HCT116 (cell line): Measurements from ENCODE around the gene AZIN2.

ENCODE experiments used
- ATF3 ChIP-seq: IDR thresholded peaks from 2 replicates; pipeline ENCODE4 v1.6.1; 2012
- CTCF ChIP-seq, 3 experiments: fragments of 200-600 bp in 1 of 3; sonication (generic) in 1 of 3; IDR thresholded peaks in 2 of 3; conservative IDR thresholded peaks in 1 of 3; 2 replicates each; pipeline ENCODE4 v1.5.1; 2012 to 2017; ENCODE audit warnings: low read depth in 2 of 3, low read length in 2 of 3, antibody characterized with exemption in 1 of 3, borderline replicate concordance in 1 of 3, control low read depth in 1 of 3, mild to moderate bottlenecking in 1 of 3, mixed read lengths in 1 of 3, mixed run types in 1 of 3, moderate library complexity in 1 of 3; ENCODE audit not compliant: insufficient read depth in 1 of 3
- FOSL1 ChIP-seq: IDR thresholded peaks from 2 replicates; pipeline ENCODE4 v1.6.1; 2012; ENCODE audit warnings: low read depth
- MAX ChIP-seq: IDR thresholded peaks from 2 replicates; pipeline ENCODE4 v1.6.1; 2012
- POLR2A ChIP-seq: IDR thresholded peaks from 2 replicates; pipeline ENCODE4 v1.7.0; 2011; ENCODE audit warnings: borderline replicate concordance; ENCODE audit not compliant: insufficient read depth, insufficient read length; ENCODE audit errors: extremely low read depth

GRCh38 chr1:33057095-33057494, 23.9 kb upstream of the AZIN2 start:
- TF ChIP-seq POLR2A (no peak), CTCF (IDR thresholded peaks at IDR 0.05 in 2 of 3, conservative IDR thresholded peaks at IDR 0.05 in 1 of 3; ENCODE audit: borderline replicate concordance in 1 of 3, insufficient read depth in 1 of 3, low read depth in 2 of 3, low read length in 2 of 3) (no peak), MAX (no peak), ATF3 (no peak), FOSL1 (no peak)
